NCI-H1105 treated with DMSO at 0.1 percent for 48 hours (cell line): ENCODE results near the gene FSTL5.
"Not testable (repeated sequence)": the region's sequence is repeated elsewhere in the genome, so short reads cannot be mapped to it uniquely, and the experiment has no call there.

ENCODE experiments used
- DNase-seq: peaks from one replicate; lab custom pipeline; 2025; lab: John Stamatoyannopoulos, UW

FSTL5 gene

DNA sequence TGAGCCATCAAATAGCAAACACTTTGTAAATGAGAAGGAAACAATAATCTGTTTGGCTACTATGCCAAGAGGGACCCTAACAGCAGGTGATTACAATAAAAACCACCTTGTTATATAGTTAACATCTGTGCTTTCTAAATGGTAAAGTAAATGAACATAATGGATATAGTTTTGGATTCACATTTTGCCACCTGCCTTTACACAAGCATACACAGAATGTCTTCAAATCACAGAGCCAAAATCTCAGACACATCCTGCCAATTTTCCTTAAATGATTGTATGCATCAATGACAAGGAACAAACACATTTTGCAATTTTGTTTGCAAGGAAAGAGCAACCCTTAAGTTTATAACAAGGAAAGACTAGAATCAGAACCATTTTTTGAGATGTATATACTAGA lies 334.2 kb downstream of the FSTL5 start:
- peak; percentile 70 for DNase-seq

DNA sequence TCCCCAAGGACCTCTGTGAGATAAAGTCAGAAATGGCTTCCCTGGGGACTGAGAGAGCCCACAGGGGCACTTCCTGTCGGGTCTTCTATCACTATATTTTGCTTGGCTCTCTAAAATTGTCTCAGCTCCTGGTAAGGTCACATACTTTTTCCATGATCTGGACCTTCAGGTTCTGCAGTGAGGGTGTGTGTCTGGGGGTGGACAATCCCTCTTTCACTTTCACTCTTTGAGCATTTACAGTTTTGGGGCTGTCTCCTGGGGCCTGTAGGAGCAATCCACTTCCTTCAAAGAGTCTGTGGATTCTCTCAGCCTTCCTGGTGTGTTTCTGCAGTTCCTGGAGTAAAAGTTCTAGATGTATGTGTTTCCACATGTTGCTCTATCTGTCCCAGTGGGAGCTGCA lies 335.7 kb downstream of the FSTL5 start:
- DNase-seq = no peak

DNA sequence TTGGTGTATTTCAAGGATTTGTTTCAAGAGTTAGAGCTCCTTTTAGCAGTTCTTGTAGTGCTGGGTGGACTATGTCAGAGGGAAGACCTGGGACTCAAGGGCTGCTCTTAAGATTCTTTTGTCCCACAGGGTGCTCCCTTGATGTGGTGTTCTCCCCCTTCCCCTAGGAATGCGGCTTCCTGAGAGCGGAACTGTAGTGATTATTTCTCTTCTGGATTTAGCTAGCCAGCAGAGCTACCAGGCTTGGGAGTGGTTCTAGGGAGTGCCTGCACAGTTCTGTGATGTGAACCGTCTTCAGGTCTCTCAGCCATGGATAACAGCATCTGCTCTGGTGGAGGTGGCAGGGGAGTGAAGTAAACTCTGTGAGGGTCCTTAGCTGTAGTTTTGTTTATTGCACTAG lies 336.8 kb downstream of the FSTL5 start:
- no peak for DNase-seq

DNA sequence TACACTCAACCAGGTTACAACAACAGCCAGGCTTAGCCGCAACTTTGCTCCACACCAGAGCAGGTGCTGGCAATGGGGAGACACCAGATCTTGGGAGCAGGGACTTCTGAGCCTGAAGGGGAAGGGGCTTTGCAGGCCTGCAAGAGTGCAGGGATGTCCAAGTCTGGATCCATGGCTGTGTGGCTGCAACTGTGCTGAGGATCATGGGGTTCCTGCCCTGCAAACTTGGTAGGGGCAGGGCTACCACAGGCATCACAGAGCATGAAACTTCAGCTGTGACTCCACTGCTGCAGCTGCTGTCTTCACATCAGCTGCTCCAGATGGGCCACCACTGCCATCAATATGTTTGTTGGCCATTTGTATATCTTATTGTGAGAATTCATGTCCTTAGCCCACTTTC lies 340.4 kb downstream of the FSTL5 start:
- DNase-seq = no peak

DNA sequence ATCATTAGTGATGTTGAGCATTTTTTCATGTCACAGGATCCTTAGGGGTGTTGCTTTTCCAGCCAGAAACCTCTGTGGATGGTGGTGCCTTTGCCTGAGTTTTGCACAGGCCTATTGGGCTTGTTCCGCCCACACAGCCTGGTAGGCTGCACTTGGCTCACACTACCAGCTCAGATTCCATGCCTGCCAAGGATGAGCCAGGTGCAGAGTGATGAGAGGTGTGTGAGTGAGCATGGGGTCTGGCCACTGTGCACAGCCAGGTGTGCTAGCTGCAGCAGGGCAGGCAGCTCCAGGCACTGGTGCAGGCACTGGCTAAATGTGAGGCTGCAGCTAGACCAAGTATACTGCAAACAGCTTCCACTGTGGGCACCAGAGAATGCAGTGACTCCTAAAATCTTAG lies 341.6 kb downstream of the FSTL5 start:
- no peak for DNase-seq

GRCh38 chr4:161817914-161818313 lies 345.9 kb downstream of the FSTL5 start:
- no peak for DNase-seq

GRCh38 chr4:161816958-161817357 lies 346.8 kb downstream of the FSTL5 start:
- no peak for DNase-seq

GRCh38 chr4:161815841-161816240 lies 348.0 kb downstream of the FSTL5 start:
- DNase-seq = no peak

DNA sequence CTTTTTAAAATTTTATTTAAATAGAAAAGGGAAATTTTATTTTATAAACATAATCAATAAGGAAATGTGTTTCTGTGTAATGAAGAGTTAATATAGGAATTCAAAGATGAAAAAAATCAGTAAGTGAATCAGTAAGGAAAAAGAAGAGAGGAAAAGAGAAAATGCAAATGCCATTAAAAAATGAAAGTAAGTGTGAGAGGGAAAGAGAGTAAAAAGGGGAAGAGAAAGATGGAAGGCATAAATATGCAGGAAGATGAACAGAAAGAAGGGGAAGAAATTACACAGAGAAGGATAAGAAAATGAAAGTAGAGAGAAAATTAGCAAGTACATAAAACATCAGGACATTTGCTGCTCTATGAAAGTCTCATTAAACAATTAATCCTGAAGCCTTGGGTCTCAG lies 349.9 kb downstream of the FSTL5 start:
- DNase-seq = no peak

DNA sequence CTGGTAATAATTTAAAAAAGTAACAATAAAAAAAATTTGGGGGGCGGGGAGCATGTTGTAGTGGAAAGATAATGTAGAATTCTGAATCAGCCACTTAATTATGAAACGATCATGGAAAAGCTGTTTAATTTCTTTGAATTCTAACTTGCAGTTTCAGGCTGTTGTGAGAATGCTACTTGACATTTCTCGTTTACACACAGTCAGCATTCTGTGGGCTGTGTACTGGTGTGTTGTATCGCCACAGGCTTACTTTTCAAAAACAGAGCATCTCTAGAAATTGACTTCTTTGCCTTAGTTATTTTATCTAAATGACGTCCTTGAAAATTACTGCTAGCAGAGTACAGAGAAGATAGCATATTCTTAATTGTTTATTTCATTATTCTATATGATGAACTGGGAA lies 350.4 kb downstream of the FSTL5 start:
- no peak for DNase-seq

DNA sequence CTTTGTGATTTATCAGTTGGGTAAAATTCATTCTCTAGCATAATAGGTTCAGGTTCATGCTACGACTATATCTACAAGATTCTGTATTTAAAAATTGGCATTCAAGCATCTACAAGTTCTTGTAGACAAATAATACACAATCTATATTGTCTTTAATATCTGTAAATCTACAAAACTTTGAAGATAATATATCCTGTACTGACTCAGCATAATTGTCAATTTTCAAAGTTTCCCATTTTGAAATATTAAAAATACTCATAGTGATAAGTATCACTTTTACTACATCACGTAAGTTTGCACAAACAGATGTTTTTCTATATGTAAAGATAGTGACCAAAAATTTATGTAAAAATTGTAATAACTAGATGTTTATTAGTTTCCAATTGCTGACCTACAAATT lies 360.6 kb downstream of the FSTL5 start:
- no peak for DNase-seq

GRCh38 chr4:161799710-161800109 lies 364.1 kb downstream of the FSTL5 start:
- peak; percentile 84 for DNase-seq

DNA sequence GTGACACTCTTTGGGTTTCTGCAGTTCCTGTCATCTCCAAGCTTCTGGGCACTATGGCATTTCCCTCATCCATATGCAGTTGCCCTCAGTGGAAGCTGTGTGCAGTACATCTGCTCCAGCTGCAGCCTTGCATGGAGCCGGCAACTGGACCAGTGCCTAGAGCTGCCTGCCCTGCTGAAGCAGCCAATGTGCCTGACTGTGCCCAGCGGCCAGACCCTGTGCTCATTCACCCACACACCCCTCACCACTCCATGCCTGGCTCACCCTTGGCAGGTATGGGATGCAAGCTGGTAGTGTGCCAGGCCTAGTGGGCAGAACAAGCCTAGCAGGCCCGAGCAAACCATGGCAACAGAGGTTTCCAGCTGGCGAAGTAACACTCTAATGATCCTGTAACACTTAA lies 370.8 kb downstream of the FSTL5 start:
- DNase-seq = no peak

GRCh38 chr4:161791796-161792556 lies 371.8 kb downstream of the FSTL5 start:
- DNase-seq = no peak

DNA sequence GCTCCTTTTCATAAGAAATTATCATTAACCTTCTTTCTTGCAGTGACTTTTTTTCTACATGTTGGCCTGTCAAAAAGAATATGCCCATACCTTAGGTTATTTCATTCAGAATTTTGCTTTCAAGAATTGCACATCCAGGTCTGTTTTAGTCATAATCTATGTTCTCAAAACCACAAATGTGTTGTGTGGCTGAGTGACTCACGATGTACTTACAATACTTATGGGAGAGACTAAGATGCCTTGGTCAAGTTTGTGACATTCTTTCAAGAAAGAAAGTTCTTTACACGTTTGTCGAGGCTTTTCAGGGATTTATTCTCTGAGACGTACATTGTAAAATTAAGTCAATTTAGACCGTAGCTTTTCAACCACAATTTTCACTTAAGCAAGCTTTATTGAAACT lies 396.7 kb downstream of the FSTL5 start:
- no peak for DNase-seq

DNA sequence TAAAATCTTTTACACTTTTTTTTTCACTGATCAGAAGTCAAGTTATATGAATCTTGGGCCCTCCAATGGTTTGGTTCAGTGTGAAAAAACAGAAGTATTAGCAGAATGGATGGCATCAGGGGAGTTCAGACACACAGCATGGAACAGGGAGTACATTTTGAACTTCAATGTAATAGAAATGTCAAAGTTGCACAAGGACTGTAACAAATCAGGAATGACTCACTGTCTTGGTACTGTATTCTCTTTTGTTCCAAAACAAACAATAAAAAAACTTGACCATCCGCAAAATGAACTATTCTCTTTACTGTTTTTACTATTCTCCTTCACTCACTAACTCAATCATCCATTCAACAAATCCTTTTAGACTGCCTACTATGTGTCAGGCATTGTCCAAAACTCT lies 401.0 kb downstream of the FSTL5 start:
- DNase-seq = no peak

DNA sequence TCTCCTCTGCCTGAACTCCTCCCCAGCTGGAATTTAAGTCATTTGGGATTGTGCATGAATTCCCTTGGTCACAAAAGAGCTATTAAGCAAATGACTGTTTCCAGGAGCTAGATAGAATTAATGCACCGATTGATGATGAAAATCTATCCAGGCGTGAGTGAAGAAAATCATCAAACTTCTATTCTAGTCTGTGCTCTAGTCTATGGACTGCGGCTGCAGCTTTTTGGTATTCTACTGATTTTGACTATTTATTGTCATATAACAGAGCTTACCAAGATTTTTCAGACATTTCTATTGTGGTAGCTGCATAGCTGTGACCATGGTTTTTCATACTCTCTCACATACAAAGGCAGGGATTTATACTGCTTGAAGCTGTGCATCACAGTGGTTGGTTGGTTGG lies 403.8 kb downstream of the FSTL5 start:
- DNase-seq = no peak

- DNase-seq = not testable (repeated sequence)
Observed at GRCh38 chr4:161758412-161758811, 405.4 kb downstream of the FSTL5 start.

GRCh38 chr4:161728929-161729328 lies 434.9 kb downstream of the FSTL5 start:
- no peak for DNase-seq

DNA sequence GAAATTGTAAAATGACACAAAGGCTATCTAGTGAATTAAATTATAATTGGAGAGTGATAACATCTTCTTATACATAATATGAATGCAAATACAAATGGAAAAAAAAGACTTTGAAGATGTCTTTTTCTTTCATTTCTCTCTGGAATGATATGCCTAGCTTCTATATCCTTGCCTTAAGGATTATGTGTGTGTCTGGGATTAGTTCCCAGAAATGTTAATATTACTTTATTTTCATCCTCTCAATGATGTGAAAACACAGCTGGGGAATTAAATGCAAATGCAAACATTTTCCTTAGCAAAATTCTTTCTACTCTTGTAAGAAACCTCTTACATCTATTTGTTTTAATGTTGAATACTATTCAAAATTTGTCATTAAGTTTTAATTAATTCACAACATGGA lies 441.9 kb downstream of the FSTL5 start:
- DNase-seq = no peak

DNA sequence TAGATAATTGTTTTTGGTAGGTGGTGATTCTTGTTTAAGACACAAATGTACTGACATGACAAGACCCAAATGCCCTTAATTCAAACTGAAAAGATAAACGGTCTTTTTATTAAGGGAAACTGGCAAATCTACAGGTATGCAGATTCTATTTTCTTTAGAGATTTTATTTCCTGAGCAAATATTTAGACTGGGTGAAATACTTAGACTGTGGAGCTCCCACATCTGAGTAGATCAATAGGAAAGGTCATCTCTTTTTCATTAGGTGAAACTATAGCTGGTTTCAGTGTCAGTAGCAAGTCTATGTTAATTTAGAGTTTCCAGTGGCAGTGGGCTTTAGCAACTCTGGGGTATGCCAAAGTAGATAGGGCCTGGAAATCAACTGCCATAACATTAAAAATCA lies 446.7 kb downstream of the FSTL5 start:
- no peak for DNase-seq

- DNase-seq = no peak
Observed at GRCh38 chr4:161714931-161715330, 448.9 kb downstream of the FSTL5 start.

DNA sequence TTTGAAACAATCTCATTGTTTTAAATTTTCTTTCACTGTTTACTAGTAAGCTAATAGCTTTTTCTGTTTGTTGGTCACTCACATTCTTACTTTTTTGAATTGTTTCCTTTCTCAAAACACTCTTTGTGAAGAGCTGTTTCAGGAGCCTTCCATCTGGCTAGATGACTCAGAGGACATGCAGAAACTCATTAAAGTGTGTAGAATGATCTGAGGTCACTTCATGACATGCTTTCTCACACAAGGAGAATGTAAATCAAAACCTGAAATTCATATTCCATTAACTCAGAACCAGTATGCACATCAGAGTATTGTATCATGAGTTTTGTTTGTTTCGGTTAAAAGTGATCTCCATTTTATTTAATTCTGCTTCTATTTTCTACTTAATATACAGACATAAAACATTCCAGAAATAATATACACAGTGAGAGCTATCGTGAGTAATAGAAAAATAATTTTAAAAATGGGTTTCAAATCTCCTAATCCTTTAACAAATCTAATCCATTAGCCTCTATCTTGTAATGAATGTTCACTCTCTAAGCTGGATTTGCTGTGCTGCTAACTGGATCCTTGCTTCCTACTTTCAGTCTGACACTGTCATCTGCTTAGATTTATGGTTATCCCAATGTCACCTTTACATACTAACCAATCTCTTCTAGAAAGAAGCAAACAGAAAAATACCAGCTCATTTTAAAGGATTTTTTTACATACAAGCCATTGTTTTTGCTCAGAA lies 449.6 kb downstream of the FSTL5 start:
- DNase-seq = no peak

DNA sequence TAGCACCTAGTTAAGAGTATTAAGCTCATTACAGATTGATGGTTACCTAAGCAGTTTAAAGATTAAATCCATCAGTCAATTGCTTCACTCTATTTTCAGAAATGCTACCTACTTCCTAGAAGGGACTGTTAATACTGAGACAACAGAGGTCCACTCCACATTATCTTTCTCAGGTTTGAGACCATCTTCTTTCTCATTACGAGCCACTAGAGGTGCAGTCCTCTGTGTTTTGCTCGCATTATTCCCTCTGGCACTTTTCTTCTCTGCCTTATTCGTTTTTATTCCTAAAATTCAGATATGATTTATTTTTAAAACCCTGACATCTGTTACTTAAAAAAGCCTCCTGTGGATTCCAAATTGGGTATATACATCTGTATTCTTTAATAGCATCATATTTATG lies 459.1 kb downstream of the FSTL5 start:
- no peak for DNase-seq
